Right renal pelvis (tissue), 4 donors: ENCODE results near the gene CUL4A. TPM values are rescaled to one million over a fixed set of nuclear protein-coding genes. Genes with fewer than 3 reads are reported as not detected.

Source experiments
- polyA plus RNA-seq, 4 donors: library from polyadenylated mRNA; unstranded; fragments of 120-200 nt; gene quantifications; one replicate each; pipeline ENCODE4 v1.2.1, GENCODE V29; 2013; ENCODE audit not compliant: insufficient read length in 4 of 4

The CUL4A gene
- polyA plus RNA-seq, 4 donors: 74.6 to 85.3 (median 82.0) TPM

Other genes with a start within 250 kb of the CUL4A start
- gene MCF2L, start 240.4 kb upstream of the CUL4A start, polyA plus RNA-seq: 10 to 100 TPM; 29.4 to 36.8 (median 32.9) TPM
- gene F7, start 103.8 kb upstream of the CUL4A start, polyA plus RNA-seq: 1 to 10 TPM; 2.0 to 4.7 (median 3.1) TPM
- 10 to 100 TPM; 17.8 to 26.6 (median 21.3) TPM for gene F10, start 86.8 kb upstream of the CUL4A start, polyA plus RNA-seq
- gene PROZ, start 51.0 kb upstream of the CUL4A start, polyA plus RNA-seq: 1 to 10 TPM in 3 of 4 donors, under 1 TPM in 1; 0.96 to 2.8 (median 2.1) TPM
- 10 to 100 TPM; 50.1 to 61.5 (median 56.0) TPM for gene PCID2, start 944 bp upstream of the CUL4A start, polyA plus RNA-seq
- gene LAMP1, start 87.6 kb downstream of the CUL4A start, polyA plus RNA-seq: 100 to 1,000 TPM; 190 to 196 (median 190) TPM
- gene GRTP1, start 154.5 kb downstream of the CUL4A start, polyA plus RNA-seq: 10 to 100 TPM; 11.5 to 21.7 (median 16.9) TPM
- gene ADPRHL1, start 243.9 kb downstream of the CUL4A start, polyA plus RNA-seq: 1 to 10 TPM; 2.6 to 4.1 (median 3.7) TPM